ENCODE results near the gene USP17L21. TPM values are rescaled to one million over a fixed set of nuclear protein-coding genes. Genes with fewer than 3 reads are reported as not detected.
"Not testable (repeated sequence)": the region's sequence is repeated elsewhere in the genome, so short reads cannot be mapped to it uniquely, and the experiment has no call there.

The USP17L21 gene
- total RNA-seq (2022) = not detected in 2 replicates
- not detected for Bru-seq, nascent RNA
- not detected for BruChase-seq, experiment 1, labeled RNA remaining after a 6-hour chase
- BruChase-seq, experiment 2, labeled RNA remaining after a 2-hour chase = not detected
- long read RNA-seq = 0 reads

- H3K27ac Mint-ChIP-seq (ENCODE audit: unreplicated experiment); BruUV-seq (replicated peaks); H3K36me3 Mint-ChIP-seq (ENCODE audit: insufficient read depth, unreplicated experiment); H3K4me3 Mint-ChIP-seq (ENCODE audit: low read depth, unreplicated experiment); H3K9me3 Mint-ChIP-seq (ENCODE audit: low read depth, unreplicated experiment); H3K27me3 Mint-ChIP-seq (ENCODE audit: unreplicated experiment); DNase-seq; H3K4me1 Mint-ChIP-seq (ENCODE audit: low read depth, unreplicated experiment); CTCF ChIA-PET; intact Hi-C loops (cut with micrococcal nuclease; ENCODE audit: unreplicated experiment): not testable (repeated sequence)
Measured at GRCh38 chr4:9262572-9262971, at the start of gene USP17L21. Gene USP17L21, plus strand, starts transcription at chr4:9262872. Its CDS starts 0 bp downstream, at chr4:9262872.

GRCh38 chr4:9214701-9215100 is 48.0 kb upstream of the USP17L21 start:
- BruUV-seq (replicated peaks); H3K4me3 Mint-ChIP-seq (ENCODE audit: low read depth, unreplicated experiment); H3K4me1 Mint-ChIP-seq (ENCODE audit: low read depth, unreplicated experiment); intact Hi-C loops (cut with micrococcal nuclease; ENCODE audit: unreplicated experiment); H3K36me3 Mint-ChIP-seq (ENCODE audit: insufficient read depth, unreplicated experiment); H3K27ac Mint-ChIP-seq (ENCODE audit: unreplicated experiment); H3K27me3 Mint-ChIP-seq (ENCODE audit: unreplicated experiment); H3K9me3 Mint-ChIP-seq (ENCODE audit: low read depth, unreplicated experiment); CTCF ChIA-PET; DNase-seq: not testable (repeated sequence)

- CTCF ChIA-PET; DNase-seq; BruUV-seq (replicated peaks); H3K27ac Mint-ChIP-seq (ENCODE audit: unreplicated experiment); H3K9me3 Mint-ChIP-seq (ENCODE audit: low read depth, unreplicated experiment); H3K4me1 Mint-ChIP-seq (ENCODE audit: low read depth, unreplicated experiment); H3K36me3 Mint-ChIP-seq (ENCODE audit: insufficient read depth, unreplicated experiment); intact Hi-C loops (cut with micrococcal nuclease; ENCODE audit: unreplicated experiment); H3K27me3 Mint-ChIP-seq (ENCODE audit: unreplicated experiment); H3K4me3 Mint-ChIP-seq (ENCODE audit: low read depth, unreplicated experiment): not testable (repeated sequence)
Measured at GRCh38 chr4:9215105-9215504, 47.6 kb upstream of the USP17L21 start, which contains the start of gene USP17L11. Gene USP17L11, plus strand, starts transcription at chr4:9215405. Its CDS starts 0 bp downstream, at chr4:9215405.

GRCh38 chr4:9219852-9220251 is 42.8 kb upstream of the USP17L21 start, which contains the start of gene USP17L12:
Gene USP17L12, plus strand, starts transcription at chr4:9220152. Its CDS starts 0 bp downstream, at chr4:9220152.
- H3K4me1 Mint-ChIP-seq (ENCODE audit: low read depth, unreplicated experiment) = not testable (repeated sequence)

DNA sequence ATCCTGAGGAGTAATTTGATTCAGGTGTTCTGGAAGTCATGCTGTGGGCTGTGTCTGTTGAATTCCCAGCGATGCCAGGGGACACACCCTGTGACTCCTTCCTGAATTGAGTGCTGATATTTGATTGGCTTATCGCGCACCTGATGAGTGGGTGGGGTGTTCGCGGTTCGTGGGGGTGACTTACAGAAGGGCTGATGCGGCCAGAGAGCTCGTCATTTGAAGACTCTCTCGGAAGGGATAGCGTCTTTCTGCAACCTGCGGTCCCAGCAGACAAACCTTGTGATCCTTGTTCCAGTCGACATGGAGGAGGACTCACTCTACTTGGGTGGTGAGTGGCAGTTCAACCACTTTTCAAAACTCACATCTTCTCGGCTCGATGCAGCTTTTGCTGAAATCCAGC is 38.1 kb upstream of the USP17L21 start, which contains the start of gene USP17L13:
Gene USP17L13, plus strand, starts transcription at position 301 of the 400 bp plus-strand sequence. Its CDS starts 0 bp downstream, at position 301.
- BruUV-seq (replicated peaks); H3K9me3 Mint-ChIP-seq (ENCODE audit: low read depth, unreplicated experiment); H3K4me1 Mint-ChIP-seq (ENCODE audit: low read depth, unreplicated experiment); intact Hi-C loops (cut with micrococcal nuclease; ENCODE audit: unreplicated experiment); CTCF ChIA-PET; H3K36me3 Mint-ChIP-seq (ENCODE audit: insufficient read depth, unreplicated experiment); H3K27ac Mint-ChIP-seq (ENCODE audit: unreplicated experiment); H3K4me3 Mint-ChIP-seq (ENCODE audit: low read depth, unreplicated experiment); DNase-seq; H3K27me3 Mint-ChIP-seq (ENCODE audit: unreplicated experiment): not testable (repeated sequence)

More at GRCh38 chr4:9219852-9220251, 42.8 kb upstream of the USP17L21 start, which contains the start of gene USP17L12:
- intact Hi-C loops (cut with micrococcal nuclease; ENCODE audit: unreplicated experiment); H3K27me3 Mint-ChIP-seq (ENCODE audit: unreplicated experiment); BruUV-seq (replicated peaks); H3K4me3 Mint-ChIP-seq (ENCODE audit: low read depth, unreplicated experiment); H3K27ac Mint-ChIP-seq (ENCODE audit: unreplicated experiment); H3K9me3 Mint-ChIP-seq (ENCODE audit: low read depth, unreplicated experiment); H3K36me3 Mint-ChIP-seq (ENCODE audit: insufficient read depth, unreplicated experiment); DNase-seq; CTCF ChIA-PET: not testable (repeated sequence)

DNA sequence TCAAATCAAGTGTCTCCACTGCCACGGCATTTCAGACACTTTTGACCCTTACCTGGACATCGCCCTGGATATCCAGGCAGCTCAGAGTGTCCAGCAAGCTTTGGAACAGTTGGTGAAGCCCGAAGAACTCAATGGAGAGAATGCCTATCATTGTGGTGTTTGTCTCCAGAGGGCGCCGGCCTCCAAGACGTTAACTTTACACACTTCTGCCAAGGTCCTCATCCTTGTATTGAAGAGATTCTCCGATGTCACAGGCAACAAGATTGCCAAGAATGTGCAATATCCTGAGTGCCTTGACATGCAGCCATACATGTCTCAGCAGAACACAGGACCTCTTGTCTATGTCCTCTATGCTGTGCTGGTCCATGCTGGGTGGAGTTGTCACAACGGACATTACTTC is 32.4 kb upstream of the USP17L21 start:
- intact Hi-C loops (cut with micrococcal nuclease; ENCODE audit: unreplicated experiment); BruUV-seq (replicated peaks); H3K4me3 Mint-ChIP-seq (ENCODE audit: low read depth, unreplicated experiment); H3K9me3 Mint-ChIP-seq (ENCODE audit: low read depth, unreplicated experiment); H3K27ac Mint-ChIP-seq (ENCODE audit: unreplicated experiment); DNase-seq; H3K27me3 Mint-ChIP-seq (ENCODE audit: unreplicated experiment); H3K36me3 Mint-ChIP-seq (ENCODE audit: insufficient read depth, unreplicated experiment); H3K4me1 Mint-ChIP-seq (ENCODE audit: low read depth, unreplicated experiment); CTCF ChIA-PET: not testable (repeated sequence)

GRCh38 chr4:9234085-9234484 is 28.6 kb upstream of the USP17L21 start, which contains the start of gene USP17L15:
Gene USP17L15, plus strand, starts transcription at chr4:9234385. Its CDS starts 0 bp downstream, at chr4:9234385.
- CTCF ChIA-PET; H3K4me1 Mint-ChIP-seq (ENCODE audit: low read depth, unreplicated experiment); H3K27me3 Mint-ChIP-seq (ENCODE audit: unreplicated experiment); H3K36me3 Mint-ChIP-seq (ENCODE audit: insufficient read depth, unreplicated experiment); H3K4me3 Mint-ChIP-seq (ENCODE audit: low read depth, unreplicated experiment); BruUV-seq (replicated peaks); H3K9me3 Mint-ChIP-seq (ENCODE audit: low read depth, unreplicated experiment); DNase-seq; H3K27ac Mint-ChIP-seq (ENCODE audit: unreplicated experiment); intact Hi-C loops (cut with micrococcal nuclease; ENCODE audit: unreplicated experiment): not testable (repeated sequence)

GRCh38 chr4:9238461-9238860 is 24.2 kb upstream of the USP17L21 start:
- CTCF ChIA-PET; intact Hi-C loops (cut with micrococcal nuclease; ENCODE audit: unreplicated experiment); H3K27me3 Mint-ChIP-seq (ENCODE audit: unreplicated experiment); BruUV-seq (replicated peaks); H3K4me1 Mint-ChIP-seq (ENCODE audit: low read depth, unreplicated experiment); H3K9me3 Mint-ChIP-seq (ENCODE audit: low read depth, unreplicated experiment); DNase-seq; H3K36me3 Mint-ChIP-seq (ENCODE audit: insufficient read depth, unreplicated experiment); H3K27ac Mint-ChIP-seq (ENCODE audit: unreplicated experiment); H3K4me3 Mint-ChIP-seq (ENCODE audit: low read depth, unreplicated experiment): not testable (repeated sequence)

DNA sequence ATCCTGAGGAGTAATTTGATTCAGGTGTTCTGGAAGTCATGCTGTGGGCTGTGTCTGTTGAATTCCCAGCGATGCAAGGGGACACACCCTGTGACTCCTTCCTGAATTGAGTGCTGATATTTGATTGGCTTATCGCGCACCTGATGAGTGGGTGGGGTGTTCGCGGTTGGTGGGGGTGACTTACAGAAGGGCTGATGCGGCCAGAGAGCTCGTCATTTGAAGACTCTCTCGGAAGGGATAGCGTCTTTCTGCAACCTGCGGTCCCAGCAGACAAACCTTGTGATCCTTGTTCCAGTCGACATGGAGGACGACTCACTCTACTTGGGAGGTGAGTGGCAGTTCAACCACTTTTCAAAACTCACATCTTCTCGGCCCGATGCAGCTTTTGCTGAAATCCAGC is 19.1 kb upstream of the USP17L21 start, which contains the start of gene USP17L17:
Gene USP17L17, plus strand, starts transcription at position 301 of the 400 bp plus-strand sequence. Its CDS starts 0 bp downstream, at position 301.
- H3K27me3 Mint-ChIP-seq (ENCODE audit: unreplicated experiment); BruUV-seq (replicated peaks); H3K36me3 Mint-ChIP-seq (ENCODE audit: insufficient read depth, unreplicated experiment); H3K4me3 Mint-ChIP-seq (ENCODE audit: low read depth, unreplicated experiment); DNase-seq; H3K4me1 Mint-ChIP-seq (ENCODE audit: low read depth, unreplicated experiment); CTCF ChIA-PET; intact Hi-C loops (cut with micrococcal nuclease; ENCODE audit: unreplicated experiment); H3K9me3 Mint-ChIP-seq (ENCODE audit: low read depth, unreplicated experiment); H3K27ac Mint-ChIP-seq (ENCODE audit: unreplicated experiment): not testable (repeated sequence)

- H3K27me3 Mint-ChIP-seq (ENCODE audit: unreplicated experiment); H3K4me3 Mint-ChIP-seq (ENCODE audit: low read depth, unreplicated experiment); H3K36me3 Mint-ChIP-seq (ENCODE audit: insufficient read depth, unreplicated experiment); BruUV-seq (replicated peaks); H3K4me1 Mint-ChIP-seq (ENCODE audit: low read depth, unreplicated experiment); intact Hi-C loops (cut with micrococcal nuclease; ENCODE audit: unreplicated experiment); CTCF ChIA-PET; H3K27ac Mint-ChIP-seq (ENCODE audit: unreplicated experiment); DNase-seq; H3K9me3 Mint-ChIP-seq (ENCODE audit: low read depth, unreplicated experiment): not testable (repeated sequence)
Measured at GRCh38 chr4:9247953-9248680, 14.6 kb upstream of the USP17L21 start, which contains the start of gene USP17L18. Gene USP17L18, plus strand, starts transcription at chr4:9248630. Its CDS starts 0 bp downstream, at chr4:9248630.

All from Calu3 (cell line).